ENCODE data around the gene COL9A1. TPM values are rescaled to one million over a fixed set of nuclear protein-coding genes. Genes with fewer than 3 reads are reported as not detected.

Gene COL9A1
- total RNA-seq, 1 experiment from 2014 or later, result not detected

DNA sequence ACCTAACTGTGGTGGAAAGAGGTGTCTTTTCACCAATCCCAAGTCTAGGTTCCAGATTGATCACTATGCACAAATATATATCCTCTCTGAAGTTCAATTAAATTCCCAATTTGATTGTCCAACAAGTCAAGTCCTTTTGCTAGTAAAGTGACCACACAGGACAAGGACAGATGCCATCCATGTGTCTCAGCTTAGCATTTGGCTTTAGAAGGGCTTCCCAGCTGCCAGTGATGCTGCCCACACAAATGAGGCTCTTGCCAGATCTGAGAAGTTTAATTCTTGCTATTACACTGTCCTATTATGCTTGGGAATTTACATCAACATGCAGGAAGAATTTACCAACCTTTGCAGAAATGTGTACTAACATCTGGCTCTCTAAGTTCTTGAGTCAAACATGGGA, 108.5 kb downstream of the COL9A1 start:
- in situ Hi-C loops (cut with HindIII; ENCODE audit: low pct_unique_long_range_greater_than_20kb, low sequenced_read_pairs), result no loop called here
- no peak for DNase-seq (ENCODE audit: low read depth)

DNA sequence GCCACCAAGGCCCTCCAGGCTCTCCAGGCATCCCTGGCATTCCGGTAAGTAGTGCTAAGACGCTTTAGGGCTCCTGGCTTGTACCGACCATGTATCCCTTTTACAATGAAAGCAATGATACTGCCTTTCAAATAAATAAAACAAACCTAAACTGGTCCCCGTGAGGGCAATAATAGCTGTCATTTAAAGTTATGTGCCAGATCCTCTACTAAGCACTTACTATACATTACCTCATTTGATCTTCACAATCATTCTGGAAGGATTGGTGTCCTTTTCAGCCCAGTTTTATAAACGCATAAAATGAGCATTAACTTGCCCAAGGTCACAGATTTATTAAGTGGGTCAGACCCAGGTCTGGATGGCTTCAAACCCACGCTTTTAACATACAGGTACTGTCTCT, 114.7 kb downstream of the COL9A1 start:
- in situ Hi-C loops (cut with HindIII; ENCODE audit: low pct_unique_long_range_greater_than_20kb, low sequenced_read_pairs), result no loop called here
- no peak for DNase-seq (ENCODE audit: low read depth)

- no peak for DNase-seq (ENCODE audit: low read depth)
- in situ Hi-C loops (cut with HindIII; ENCODE audit: low pct_unique_long_range_greater_than_20kb, low sequenced_read_pairs), result no loop called here
Observed at GRCh38 chr6:70186461-70186860, 116.4 kb downstream of the COL9A1 start.

DNA sequence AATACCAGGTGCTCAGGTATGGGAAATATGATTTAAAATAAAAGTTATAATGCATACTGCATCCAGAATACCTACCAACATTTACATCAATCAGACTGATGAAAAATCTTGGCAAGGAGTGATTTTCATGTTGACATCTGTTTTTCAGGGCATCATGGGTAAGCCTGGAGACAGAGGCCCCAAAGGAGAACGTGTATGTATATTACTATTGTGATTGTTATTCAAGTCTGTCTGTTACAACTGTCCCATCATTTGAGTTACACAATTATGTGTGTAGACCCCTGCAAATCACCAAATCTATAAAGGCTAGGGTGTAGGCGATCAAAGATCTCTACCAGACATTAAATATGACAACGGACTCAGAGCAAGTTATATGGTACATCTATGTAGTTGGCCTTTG, 118.2 kb downstream of the COL9A1 start:
- in situ Hi-C loops (cut with HindIII; ENCODE audit: low pct_unique_long_range_greater_than_20kb, low sequenced_read_pairs), result no loop called here
- DNase-seq (ENCODE audit: low read depth), result no peak

- in situ Hi-C loops (cut with HindIII; ENCODE audit: low pct_unique_long_range_greater_than_20kb, low sequenced_read_pairs), result no loop called here
- no peak for DNase-seq (ENCODE audit: low read depth)
Observed at GRCh38 chr6:70183538-70183937, 119.3 kb downstream of the COL9A1 start.

GRCh38 chr6:70180901-70181599, 121.8 kb downstream of the COL9A1 start:
- DNase-seq (ENCODE audit: low read depth), result no peak

DNA sequence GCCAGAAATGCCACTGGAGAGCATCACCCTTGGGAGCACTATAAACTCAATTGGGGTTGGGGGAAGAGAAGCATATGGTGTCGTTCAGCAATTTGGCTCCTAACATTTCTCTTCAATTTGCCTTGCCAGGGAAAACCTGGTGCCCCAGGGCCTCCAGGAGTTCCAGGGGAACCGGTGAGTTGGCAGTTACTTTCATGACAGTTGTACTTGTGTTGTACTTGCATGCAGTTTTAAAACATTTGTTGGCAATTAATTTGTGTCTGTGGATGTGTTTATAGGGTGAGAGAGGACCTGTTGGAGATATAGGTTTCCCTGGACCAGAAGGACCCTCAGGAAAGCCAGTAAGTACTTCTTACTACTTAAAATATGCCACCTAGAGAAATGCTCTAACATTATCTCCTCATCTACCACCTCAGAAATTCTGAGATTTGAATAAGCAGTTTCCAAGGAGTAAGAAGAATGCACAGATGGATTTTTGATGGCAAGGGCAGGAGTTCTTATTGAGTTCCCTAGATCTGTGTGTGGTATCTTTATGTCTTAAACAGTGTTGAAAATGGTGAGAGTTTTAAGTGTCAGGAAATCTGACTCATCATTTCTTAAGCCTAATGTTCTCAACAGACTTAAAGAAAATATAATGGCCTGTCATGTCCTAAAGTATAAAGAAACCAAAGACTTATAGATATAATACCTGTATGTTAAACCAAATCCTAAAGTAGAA, 122.5 kb downstream of the COL9A1 start:
- in situ Hi-C loops (cut with HindIII; ENCODE audit: low pct_unique_long_range_greater_than_20kb, low sequenced_read_pairs), result no loop called here
- no peak for DNase-seq (ENCODE audit: low read depth)

More at GRCh38 chr6:70180901-70181599, 121.8 kb downstream of the COL9A1 start:
- in situ Hi-C loops (cut with HindIII; ENCODE audit: low pct_unique_long_range_greater_than_20kb, low sequenced_read_pairs), result no loop called here

GRCh38 chr6:70176842-70177550, 125.9 kb downstream of the COL9A1 start:
- in situ Hi-C loops (cut with HindIII; ENCODE audit: low pct_unique_long_range_greater_than_20kb, low sequenced_read_pairs), result no loop called here
- DNase-seq (ENCODE audit: low read depth), result no peak

DNA sequence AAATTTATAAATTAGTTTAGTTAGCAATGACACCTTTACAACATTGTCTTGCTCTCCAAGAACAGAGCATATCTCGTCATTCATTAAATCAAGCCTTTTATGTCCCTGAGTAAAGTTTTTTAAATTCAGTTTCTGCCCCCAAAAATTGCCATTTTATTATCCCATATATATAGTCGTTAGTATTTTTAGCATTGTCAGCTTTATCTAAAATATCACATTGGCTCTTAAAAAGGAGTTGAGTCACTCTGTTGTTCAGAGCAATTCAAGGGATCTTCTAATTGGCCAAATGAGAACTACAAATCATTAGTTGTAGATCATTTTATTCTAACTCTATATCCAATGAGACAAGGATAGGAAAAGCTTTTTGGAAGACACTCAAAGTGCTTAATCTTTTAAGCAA, 127.1 kb downstream of the COL9A1 start:
- DNase-seq (ENCODE audit: low read depth), result no peak
- in situ Hi-C loops (cut with HindIII; ENCODE audit: low pct_unique_long_range_greater_than_20kb, low sequenced_read_pairs), result no loop called here

GRCh38 chr6:70172252-70172651, 130.6 kb downstream of the COL9A1 start:
- in situ Hi-C loops (cut with HindIII; ENCODE audit: low pct_unique_long_range_greater_than_20kb, low sequenced_read_pairs), result no loop called here
- DNase-seq (ENCODE audit: low read depth), result no peak

GRCh38 chr6:70171236-70171635, 131.6 kb downstream of the COL9A1 start:
- in situ Hi-C loops (cut with HindIII; ENCODE audit: low pct_unique_long_range_greater_than_20kb, low sequenced_read_pairs), result no loop called here
- no peak for DNase-seq (ENCODE audit: low read depth)

DNA sequence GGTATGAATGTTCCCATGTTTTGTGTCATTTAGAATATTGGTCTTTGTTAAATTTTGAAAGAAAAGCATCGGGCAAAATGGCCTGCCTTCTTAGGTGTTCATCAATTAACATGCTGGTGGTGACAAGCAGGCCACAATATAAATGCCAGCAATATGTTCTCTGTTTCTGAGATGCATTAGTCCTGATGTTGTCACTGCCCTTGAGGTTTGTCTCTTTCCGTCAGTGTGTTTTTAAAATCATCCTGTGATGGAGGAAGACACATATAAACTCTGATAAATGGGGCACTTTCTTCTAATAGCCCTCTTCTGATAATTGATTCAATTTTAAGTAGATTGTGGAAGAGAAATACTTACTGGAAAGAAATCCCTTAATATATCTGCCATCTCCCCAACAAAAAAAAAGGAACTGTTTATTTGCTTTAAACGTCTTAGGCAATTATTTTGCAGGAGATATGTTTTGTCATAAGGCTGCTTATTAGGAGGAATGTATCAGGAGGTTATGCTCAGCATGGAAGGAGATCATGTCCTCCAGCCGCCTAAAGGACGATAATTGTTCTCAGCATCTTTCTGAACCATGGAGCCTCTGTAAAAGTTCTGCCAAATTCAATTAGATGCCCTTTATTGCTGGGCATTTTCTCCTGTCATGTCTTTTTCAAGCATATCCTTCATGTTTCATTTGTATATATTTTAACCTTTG, 134.1 kb downstream of the COL9A1 start:
- DNase-seq (ENCODE audit: low read depth), result no peak
- in situ Hi-C loops (cut with HindIII; ENCODE audit: low pct_unique_long_range_greater_than_20kb, low sequenced_read_pairs), result no loop called here

Other genes starting within 250 kb of the COL9A1 start
- 2.5 and 3.6 TPM in 2 replicates for gene FAM135A, start 110.4 kb upstream of the COL9A1 start, total RNA-seq (2014; rRNA removed; shearing (Covaris generic); ENCODE audit: low replicate concordance)